Right ventricle myocardium superior (tissue), 1 donor: Measurements from ENCODE around the gene MSANTD1. TPM values are rescaled to one million over a fixed set of nuclear protein-coding genes. Genes with fewer than 3 reads are reported as not detected.
A peak's percentile ranks its signal among the peaks of the same experiment; 100 is the strongest.

ENCODE experiments used
- ATAC-seq: fragments of 200-7000 bp; cut with Tn5 transposase; one replicate; pipeline ENCODE4 v1.9.1; 2020; ENCODE audit warnings: mild to moderate bottlenecking; ENCODE audit not compliant: poor library complexity
- DNase-seq: peaks from one replicate; pipeline ENCODE4 v3.0.0-alpha.2; 2020
- intact Hi-C: fragments of 100-400 bp; cut with DNase I; formaldehyde crosslinking; loops from one replicate; pipeline ENCODE4 v1.11.2; 2022
- long read RNA-seq: library from polyadenylated mRNA; unstranded; transcript quantifications from one replicate; pipeline ENCODE4 v2.0.0, GENCODE V29; 2021
- total RNA-seq: library from RNA; stranded (reverse); fragmentation: NEBNext Ultra II Directional; extraction: Animal tissue kit (Norgen Biotek cat#: 25700); gene quantifications from one replicate; pipeline ENCODE4 v1.2.1, GENCODE V29; 2021
- donor health status: DM: no; HTN: yes; CAD: no; lungs with severe emphysema.

Gene MSANTD1
- total RNA-seq, result 0.54 TPM
- long read RNA-seq, partial matches to known transcripts, result 0 of 1 reads
- long read RNA-seq, other reads (novel, unspliced or antisense), result 0 of 1 reads

DNA sequence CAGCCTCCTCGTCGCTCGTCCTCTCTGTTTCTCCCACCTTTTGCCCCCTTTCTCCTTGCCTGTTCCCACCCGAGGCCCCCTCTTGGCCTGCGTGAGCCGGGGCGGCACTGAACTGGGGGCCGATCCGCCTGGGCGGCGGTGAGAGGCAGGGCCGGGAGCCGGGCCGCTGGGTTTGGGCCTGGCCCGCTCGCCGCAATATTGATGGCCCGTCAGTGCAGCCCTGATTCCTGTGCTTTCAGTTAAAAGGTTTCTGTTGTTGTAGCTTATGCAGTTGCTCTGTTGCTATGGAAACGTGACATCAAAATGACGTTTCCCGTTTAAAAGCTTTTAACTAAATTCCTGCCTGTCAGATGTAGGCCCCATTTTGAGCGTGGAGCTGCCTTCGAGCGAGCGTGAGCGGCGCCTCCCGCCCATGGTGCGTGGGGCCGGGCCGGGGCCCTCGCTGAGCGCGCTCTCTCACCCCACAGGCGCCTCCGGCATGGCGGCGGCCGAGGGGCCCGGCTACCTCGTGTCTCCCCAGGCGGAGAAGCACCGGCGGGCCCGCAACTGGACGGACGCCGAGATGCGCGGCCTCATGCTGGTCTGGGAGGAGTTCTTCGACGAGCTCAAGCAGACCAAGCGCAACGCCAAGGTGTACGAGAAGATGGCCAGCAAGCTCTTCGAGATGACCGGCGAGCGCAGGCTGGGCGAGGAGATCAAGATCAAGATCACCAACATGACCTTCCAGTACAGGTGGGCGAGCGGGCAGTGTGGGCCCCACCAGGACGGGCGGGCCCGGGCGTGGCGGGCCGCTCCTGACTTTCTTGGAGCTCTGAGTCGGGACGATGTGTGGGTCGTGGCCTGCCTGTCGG lies at the start of gene MSANTD1:
Gene MSANTD1 (plus strand): TSS at position 349 of the 851 bp plus-strand sequence. CDS start 64 bp downstream, at position 413.
- no peak for ATAC-seq

GRCh38 chr4:3199653-3200422 lies 49.1 kb upstream of the MSANTD1 start:
- ATAC-seq, result peak; percentile 61
- intact Hi-C loops, result loop anchor here (10.0 kb wide), 1 partner anchor 245 kb away; the partner anchor contains the start of gene HGFAC
- DNase-seq, result no peak

More for the DNA sequence above, at the start of gene MSANTD1:
- no peak for DNase-seq
- intact Hi-C loops, result no loop called here

DNA sequence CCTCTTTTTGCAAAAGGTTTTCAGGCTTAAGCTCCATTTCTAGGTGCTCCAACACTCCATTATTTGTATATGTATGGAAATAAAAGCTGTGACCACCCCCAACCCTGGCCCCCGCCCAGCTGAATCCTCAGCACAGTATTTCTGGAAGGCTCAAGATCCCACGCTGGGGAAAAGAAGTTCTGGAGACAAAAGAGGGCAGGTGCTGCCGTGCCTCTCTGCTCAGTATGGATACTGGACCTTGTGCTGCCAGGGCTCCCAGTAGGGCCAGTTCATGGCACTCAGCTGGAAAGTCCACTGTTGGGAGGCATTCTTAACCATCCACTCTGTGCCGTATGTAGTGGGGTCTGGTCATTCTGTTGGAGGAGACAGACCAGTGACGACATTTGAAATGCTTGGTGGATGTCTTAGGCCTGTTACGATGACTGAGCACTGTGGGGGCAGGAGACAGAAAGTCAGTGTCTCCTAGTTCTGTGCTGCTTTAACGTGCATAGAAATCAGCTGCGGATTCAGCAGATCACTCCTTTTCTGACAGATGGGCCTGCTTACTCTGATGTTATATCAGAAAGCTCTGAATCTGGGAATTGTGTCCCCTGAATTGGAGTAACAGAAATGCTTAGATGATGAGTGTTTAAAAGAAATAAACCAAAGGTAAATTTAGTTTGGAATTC lies 48.4 kb upstream of the MSANTD1 start:
- intact Hi-C loops, result no loop called here
- DNase-seq, result no peak
- ATAC-seq, result no peak

DNA sequence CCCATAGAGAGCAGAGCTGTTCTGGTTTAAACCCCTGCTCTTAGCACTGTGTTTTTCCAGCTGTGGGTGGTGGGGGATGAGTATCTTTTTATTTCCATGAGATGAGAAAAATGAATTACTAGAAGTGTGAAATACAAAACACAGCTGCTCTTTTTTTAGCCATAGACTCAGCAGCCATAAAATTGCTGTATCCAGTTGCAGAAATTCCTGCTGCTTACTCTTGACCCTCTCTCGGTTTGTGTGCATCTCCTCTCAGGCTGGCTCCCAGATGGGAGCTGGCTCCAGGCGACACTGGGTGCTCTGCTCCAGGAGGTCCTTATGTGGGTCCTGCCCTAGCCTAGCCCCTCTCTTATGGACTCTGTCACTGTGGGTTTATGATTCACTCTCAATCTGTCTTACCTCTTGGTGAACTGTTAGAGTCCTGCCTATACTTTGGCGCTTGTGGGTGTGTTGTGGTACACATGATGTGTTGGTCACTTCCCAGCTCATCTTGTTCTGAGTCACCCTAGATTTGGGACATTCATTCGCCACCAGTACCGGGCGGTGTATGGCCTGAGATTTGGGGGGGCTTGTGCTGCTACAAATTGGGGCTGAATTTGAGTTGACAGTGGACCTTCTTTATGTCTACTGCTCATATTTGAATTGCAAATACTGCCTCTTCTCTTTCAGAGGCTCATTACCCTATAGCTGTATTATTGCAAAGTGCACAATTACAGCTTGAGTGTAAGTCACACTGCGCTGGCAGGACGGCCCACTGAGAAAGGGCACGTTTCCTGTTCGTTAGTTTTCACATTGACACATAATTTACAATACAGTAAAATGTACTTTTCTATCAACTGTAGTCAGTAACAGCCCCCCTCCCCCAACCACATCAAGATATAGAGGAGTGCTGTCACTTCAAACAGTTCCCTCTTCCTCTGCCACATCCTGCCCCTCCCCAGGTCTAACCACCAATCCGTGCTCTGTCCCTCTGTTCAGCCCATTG lies 46.9 kb upstream of the MSANTD1 start:
- intact Hi-C loops, result no loop called here
- DNase-seq (no peak), ATAC-seq (no peak)

DNA sequence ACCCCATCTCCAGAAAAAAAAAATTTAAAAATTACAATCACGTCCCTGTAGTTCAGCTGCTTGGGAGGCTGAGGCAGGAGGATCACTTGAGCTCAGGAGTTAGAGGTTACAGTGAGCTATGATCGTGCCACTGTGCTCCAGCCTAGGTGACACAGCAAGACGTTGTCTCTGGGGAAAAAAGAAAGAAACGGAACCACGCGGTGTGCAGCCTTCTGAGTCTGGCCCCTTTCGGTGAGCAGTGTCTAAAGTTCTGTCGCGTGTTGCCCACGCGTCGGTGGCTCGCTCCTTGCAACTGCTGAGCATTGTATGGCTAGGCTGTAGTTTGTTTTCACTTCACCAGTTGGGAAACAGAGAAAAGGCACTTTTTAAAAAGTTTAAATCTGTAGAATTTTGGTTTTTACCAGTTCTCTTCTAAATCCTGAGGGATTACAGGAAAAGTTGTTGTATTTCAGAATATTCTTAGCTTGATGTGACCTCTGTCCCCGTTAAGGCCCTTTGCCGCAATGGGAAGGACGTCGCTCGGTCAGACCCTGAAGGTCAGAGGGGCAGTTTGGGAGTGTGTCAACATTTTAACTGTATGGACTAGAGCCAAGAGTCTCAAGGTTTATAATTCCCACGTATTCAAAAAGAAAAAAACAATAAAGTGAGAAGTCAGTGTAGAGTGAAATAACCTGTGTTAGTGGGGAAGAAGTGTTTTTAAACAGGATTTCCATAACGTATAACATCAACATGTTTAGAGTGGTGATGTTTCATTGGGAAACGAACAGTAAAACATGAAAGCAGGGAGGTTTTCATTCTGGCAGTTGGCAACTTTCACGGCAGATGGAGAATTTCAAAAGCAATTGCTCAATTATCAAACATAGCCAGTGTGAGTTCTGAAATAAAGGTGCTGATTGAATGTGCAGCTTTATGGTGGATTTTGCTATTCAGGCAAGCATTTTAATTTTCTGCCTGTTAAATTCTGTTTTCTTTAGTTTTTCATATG lies 45.8 kb upstream of the MSANTD1 start:
- intact Hi-C loops, result no loop called here
- ATAC-seq (peak; percentile 57), DNase-seq (no peak)

- DNase-seq (no peak), ATAC-seq (peak; percentile 50)
- intact Hi-C loops, result no loop called here
Measured at GRCh38 chr4:3203971-3204431, 45.0 kb upstream of the MSANTD1 start.

DNA sequence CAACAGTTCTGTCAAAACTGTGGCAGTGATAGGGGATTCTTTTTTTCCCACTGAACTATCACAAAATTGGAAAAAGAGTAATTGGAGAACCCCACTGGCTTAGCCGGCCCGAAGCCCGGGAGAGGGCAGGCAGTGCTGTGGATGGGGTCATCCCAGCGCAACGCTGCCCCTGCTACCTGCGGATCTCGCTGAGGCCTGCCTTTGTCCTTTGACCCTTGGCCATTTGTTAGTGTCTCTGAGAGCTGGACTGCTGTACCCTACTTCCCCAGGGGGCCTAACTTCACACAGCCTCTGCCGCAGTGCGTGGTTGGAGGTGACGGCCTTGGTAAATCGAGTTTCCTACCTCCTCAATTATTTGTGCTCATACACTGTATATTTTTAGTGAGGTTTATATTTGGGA lies 43.0 kb upstream of the MSANTD1 start:
- no peak for DNase-seq
- no peak for ATAC-seq
- intact Hi-C loops, result no loop called here

- no peak for ATAC-seq
- intact Hi-C loops, result no loop called here
- no peak for DNase-seq
Measured at GRCh38 chr4:3206439-3207100, 42.4 kb upstream of the MSANTD1 start.

- no peak for DNase-seq
- no peak for ATAC-seq
- intact Hi-C loops, result no loop called here
Measured at GRCh38 chr4:3207531-3208037, 41.4 kb upstream of the MSANTD1 start.

- intact Hi-C loops, result no loop called here
- ATAC-seq, result no peak
Measured at GRCh38 chr4:3208826-3209225, 40.1 kb upstream of the MSANTD1 start.

GRCh38 chr4:3209551-3210325 lies 39.2 kb upstream of the MSANTD1 start:
- intact Hi-C loops, result no loop called here
- ATAC-seq (no peak), DNase-seq (no peak)

More at GRCh38 chr4:3208826-3209225, 40.1 kb upstream of the MSANTD1 start:
- DNase-seq, result no peak

DNA sequence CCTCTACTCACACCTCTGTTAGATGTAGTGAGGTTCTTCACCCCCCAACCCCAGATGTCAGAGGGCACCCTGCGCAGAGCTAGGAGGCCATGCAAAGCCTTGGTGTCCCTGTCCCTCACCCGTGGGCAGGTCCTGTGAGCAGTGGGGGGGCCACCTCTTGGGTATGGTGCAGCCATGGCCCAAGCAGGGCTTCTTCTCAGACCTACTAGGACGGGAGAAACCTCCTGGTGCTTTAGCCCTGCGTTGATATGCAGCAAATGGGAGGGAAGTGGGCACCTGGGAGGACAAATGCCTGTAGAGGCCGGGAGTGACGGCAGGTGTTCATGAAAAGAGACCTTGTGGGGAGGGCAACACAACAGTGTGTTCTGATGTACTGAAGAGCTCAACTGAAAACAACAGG lies 38.5 kb upstream of the MSANTD1 start:
- DNase-seq, result no peak

GRCh38 chr4:3211866-3212265 lies 37.1 kb upstream of the MSANTD1 start:
- ATAC-seq (no peak), DNase-seq (no peak)
- intact Hi-C loops, result no loop called here

More for the DNA sequence above, 38.5 kb upstream of the MSANTD1 start:
- intact Hi-C loops, result no loop called here
- ATAC-seq, result no peak

DNA sequence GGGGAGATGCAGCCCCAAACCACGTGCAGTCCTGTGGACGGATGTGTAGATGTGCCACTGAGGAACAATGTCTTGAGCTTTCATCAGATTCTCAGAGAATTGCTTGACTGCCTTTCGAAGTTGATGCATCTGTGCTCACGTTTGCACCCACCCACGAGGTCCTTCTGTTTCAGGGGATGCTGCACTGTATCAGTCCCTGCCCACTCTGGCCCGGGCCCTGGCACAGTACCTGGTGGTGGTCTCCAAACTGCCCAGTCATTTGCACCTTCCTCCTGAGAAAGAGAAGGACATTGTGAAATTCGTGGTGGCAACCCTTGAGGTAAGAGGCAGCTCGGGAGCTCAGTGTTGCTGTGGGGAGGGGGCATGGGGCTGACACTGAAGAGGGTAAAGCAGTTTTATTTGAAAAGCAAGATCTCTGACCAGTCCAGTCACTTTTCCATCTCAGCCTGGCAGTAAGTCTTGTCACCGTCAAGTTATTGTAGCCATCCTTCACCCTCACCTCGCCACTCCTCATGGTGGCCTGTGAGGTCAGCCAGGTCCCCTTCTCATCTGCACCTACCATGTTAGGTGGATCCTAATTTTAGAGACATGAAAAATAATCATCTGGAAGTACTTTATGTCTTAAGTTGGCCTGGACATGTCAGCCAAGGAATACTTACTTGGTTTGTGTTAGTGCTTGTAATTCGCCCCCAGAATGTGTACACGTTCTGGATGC lies 36.4 kb upstream of the MSANTD1 start:
- intact Hi-C loops, result no loop called here
- ATAC-seq (no peak), DNase-seq (no peak)

- intact Hi-C loops, result no loop called here
- DNase-seq (no peak), ATAC-seq (no peak)
Measured at GRCh38 chr4:3213106-3213425, 35.9 kb upstream of the MSANTD1 start.
